GM15510 (cell line): ENCODE measurements around the gene KIF2A.

Experiments
- POLR2A ChIP-seq: IDR thresholded peaks from 3 replicates; pipeline ENCODE4 v1.6.1; 2011; ENCODE audit warnings: borderline replicate concordance; ENCODE audit not compliant: insufficient read length; ENCODE audit errors: extremely low read depth

The KIF2A gene

GRCh38 chr5:62283861-62284260 is 22.1 kb upstream of the KIF2A start:
- no peak for TF ChIP-seq POLR2A

GRCh38 chr5:62284946-62285891 is 20.8 kb upstream of the KIF2A start:
- TF ChIP-seq POLR2A, result no peak

- no peak for TF ChIP-seq POLR2A
These were observed 19.2 kb upstream of the KIF2A start for GRCh38 chr5:62286834-62287233.

GRCh38 chr5:62287237-62287636 is 18.8 kb upstream of the KIF2A start:
- no peak for TF ChIP-seq POLR2A

- no peak for TF ChIP-seq POLR2A
These were observed 17.9 kb upstream of the KIF2A start for GRCh38 chr5:62288118-62288517.

GRCh38 chr5:62289813-62290212 is 16.2 kb upstream of the KIF2A start:
- no peak for TF ChIP-seq POLR2A

- TF ChIP-seq POLR2A, result no peak
These were observed 9.0 kb upstream of the KIF2A start for GRCh38 chr5:62296998-62297397.

GRCh38 chr5:62298118-62298517 is 7.9 kb upstream of the KIF2A start:
- no peak for TF ChIP-seq POLR2A

GRCh38 chr5:62299101-62299500 is 6.9 kb upstream of the KIF2A start:
- TF ChIP-seq POLR2A, result no peak

GRCh38 chr5:62299600-62299999 is 6.4 kb upstream of the KIF2A start:
- no peak for TF ChIP-seq POLR2A

GRCh38 chr5:62305358-62305714 is 670 bp upstream of the KIF2A start:
- TF ChIP-seq POLR2A, result no peak

- TF ChIP-seq POLR2A, result peak; percentile 4
These were observed 403 bp downstream of the KIF2A start for GRCh38 chr5:62306323-62306895.

GRCh38 chr5:62306896-62307689 is 1.1 kb downstream of the KIF2A start:
- no peak for TF ChIP-seq POLR2A

GRCh38 chr5:62308439-62308838 is 2.4 kb downstream of the KIF2A start:
- no peak for TF ChIP-seq POLR2A

- TF ChIP-seq POLR2A, result no peak
These were observed 3.1 kb downstream of the KIF2A start for GRCh38 chr5:62309107-62309506.
